HUDEP-2 (cell line): Measurements from ENCODE around the gene ISYNA1.

ENCODE experiments used
- DNase-seq, 76 experiments: peaks; one replicate each; lab custom pipeline; 2025; ENCODE audit not compliant: unreplicated experiment in 76 of 76; lab: John Stamatoyannopoulos, UW

Gene ISYNA1

DNA sequence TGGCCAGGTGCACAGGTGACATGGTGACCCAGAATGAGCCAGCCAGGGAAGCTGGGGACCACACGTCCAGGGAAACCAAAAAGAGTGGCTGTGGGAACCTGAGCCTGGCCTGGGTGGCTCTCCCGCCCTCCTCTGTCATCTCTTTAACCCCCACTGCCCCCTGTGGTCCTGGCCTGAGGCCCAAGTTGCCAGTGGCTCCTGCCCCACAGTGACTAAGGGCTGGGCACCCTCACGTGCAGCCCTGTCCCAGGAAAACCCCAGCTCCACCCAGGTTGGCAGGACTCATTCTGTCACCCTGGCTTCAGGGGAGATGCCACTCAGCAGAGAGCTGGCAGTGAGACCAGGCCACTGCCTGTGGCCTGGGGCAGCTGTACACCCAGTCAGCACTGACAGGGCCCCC, 30.6 kb upstream of the ISYNA1 start:
- DNase-seq: peak in 54 of 76 experiments; percentile 12 to 69 (median 42)

- peak in 1 of 76 experiments; percentile 28 for DNase-seq
Observed at GRCh38 chr19:18467978-18468377, 30.0 kb upstream of the ISYNA1 start.

DNA sequence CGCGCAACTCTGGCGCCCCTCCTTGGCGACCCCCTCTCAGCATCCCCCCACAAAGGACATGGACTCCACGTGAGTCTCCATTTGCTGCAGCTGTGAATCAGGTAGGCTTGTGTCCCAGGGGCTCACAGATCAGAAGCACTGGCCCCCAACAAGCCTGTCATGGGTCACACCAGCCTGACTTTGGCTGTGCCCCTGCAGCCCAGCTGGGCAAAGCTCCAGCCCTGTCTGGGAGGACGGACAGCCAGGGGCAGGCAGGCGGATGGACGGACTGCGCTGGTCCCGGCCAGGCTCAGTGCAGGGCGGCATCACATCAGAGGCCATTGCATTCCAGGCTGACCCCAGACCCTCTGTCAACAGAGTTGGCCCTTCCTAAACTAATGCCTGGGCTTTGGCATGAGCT, 28.4 kb upstream of the ISYNA1 start:
- DNase-seq: no peak

GRCh38 chr19:18465964-18466339, 28.0 kb upstream of the ISYNA1 start:
- DNase-seq: no peak

GRCh38 chr19:18465214-18465963, 27.5 kb upstream of the ISYNA1 start:
- DNase-seq: no peak

DNA sequence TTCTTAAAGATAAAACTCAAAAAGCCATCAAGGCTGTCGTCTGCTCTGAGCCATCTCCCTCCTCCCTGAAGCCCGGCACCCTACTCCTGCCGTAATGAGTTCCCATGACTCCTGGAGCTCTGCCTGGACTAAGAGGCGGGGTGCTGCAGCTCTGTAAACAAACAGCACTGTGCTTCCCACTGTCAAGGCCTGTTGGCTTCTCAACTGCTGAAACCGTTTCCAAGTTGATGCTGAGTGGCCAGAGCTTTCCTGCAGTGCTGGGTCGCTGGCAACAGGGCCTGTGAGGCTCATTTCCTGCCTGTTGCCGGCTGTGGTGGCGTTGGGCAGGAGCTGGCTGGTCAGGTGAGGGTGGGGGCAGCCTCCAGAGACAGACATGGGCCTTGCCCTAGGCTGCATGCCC, 26.7 kb upstream of the ISYNA1 start:
- DNase-seq: no peak

DNA sequence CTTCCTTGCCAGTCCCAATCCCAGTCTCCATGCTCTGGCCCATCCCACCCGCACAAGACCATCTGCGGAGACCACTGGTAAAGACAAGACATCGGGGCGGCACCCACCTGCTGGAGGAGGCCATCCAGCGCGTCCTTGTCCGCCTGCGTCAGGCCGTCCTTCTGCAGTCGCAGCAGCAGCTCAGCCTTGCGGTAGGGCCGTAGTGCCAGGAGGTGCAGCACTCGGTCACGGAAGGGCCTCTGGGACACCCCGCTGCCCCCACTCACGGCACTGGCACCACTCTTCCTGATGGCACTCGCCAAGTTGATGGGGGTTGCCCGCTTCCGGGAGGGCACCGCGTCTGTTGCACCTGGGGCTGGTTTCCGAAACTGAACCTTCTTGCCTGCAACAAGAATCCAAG, 23.5 kb upstream of the ISYNA1 start:
- DNase-seq: no peak

DNA sequence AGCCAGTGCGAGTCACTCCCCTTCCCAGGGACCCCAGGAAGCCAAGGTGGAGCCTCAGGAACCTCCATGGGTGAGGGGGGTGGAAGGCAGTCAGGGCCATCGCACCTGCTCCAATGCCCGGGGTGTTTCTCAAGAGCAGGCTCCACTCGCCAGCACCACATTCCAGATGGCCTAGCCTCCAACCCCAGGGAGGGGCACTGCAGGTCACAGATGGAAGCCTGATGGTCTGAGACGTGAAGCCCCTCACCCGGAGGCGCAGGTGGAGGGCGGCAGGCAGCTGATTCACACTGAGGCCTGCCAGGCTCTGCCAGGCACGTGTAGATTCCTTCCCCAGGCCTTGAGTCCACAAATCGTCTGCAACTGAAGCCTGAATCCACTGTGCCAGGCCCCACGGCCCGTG, 23.0 kb upstream of the ISYNA1 start:
- DNase-seq: no peak

- DNase-seq: no peak
Observed at GRCh38 chr19:18457483-18458331, 19.8 kb upstream of the ISYNA1 start.

GRCh38 chr19:18456974-18457373, 19.0 kb upstream of the ISYNA1 start:
- no peak for DNase-seq

GRCh38 chr19:18456279-18456678, 18.3 kb upstream of the ISYNA1 start:
- no peak for DNase-seq

DNA sequence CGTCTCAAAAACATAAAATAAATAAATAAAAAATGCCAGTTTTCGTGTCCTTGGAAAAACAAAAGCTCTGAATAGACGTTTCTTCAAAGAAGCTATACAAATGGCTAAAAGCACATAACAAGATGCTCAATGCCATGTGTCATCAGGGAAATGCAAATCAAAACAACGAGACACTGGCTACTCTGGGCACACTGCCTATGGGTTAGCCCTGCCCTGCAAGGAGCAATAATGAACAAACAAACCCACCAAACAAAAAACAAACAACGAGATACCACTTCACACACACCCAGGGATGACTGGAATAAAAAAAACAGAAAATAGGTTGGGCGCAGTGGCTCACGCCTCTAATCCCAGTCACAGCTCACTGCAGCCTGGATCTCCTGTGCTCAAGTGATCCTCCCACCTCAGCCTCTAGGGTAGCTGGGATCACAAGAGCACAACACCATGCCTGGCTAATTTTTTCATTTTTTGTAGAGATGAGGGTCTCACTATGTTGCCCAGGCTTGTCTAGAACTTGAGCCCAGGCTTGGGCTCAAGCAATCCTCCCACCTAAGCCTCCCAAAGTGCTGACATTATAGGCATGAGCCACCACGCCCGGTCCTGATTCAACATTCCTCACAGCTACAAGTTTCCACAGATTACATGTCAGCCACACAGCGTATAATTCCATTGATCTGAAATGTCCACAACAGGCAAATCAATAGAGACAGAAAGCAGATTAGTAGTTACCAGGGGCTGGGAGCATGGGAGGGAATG, 15.5 kb upstream of the ISYNA1 start:
- DNase-seq: no peak

DNA sequence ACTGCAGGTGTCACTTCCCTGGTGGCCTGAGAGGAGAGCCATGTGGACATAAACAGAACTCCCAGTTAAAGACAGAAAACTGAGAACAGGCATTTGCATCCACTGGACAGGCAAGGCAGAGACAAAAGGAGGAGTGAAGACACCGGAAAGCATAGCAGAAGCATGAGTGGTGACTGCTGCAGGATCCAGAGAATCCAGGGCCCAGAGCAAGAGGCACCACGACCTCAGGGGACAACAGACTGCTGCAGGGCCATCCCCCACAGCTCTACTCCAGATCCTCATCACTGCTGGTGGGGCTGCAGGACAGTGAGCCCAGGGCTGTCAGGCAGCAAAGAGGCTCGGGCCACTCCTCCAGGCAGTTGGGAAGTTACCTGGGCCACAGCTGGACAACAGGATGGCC, 14.5 kb upstream of the ISYNA1 start:
- DNase-seq: no peak

DNA sequence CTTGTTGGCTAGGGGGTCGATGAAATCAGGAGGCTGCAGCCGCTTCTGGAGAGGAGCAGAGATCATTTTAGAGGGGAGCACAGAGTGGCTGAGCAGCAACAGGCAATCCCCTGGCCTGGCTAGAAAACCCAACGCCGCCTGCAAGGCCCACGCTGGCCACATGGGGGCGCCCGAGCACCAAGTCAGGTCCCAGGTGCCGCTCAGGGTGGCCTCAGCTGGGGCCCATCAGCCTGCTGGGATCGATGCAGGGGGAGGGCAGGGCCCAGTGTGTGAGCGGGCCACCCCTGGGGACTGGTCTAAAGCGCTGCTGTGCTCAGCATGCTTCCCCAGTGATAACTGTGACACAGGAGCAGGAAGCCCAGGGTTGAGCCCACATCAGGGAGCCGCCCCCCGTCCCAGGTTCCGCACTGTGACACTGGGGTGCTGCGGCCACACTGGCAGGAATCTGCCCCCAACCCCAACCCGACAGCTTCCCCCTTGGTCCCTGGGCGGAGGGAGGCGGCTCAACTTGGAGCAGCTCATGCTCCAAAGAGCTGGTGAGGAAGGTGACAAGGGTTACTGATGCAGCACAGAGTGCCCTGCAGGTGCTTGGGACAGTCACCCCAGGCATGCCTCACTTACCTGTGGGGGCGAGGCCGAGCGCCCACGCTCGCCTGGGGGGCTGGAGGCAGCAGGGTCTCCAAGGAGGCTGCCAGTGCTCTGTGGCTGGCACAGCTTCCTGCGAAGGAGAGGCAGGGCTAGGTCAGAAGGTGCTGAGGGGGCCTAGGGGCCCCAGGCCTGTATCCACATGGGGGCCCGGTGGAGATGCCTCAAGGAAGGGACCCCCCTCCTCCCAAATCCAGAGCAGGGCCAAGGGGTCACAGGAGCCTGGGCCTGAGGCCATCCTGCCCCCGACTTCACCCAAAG, 13.3 kb upstream of the ISYNA1 start:
- peak in 70 of 76 experiments; percentile 13 to 98 (median 82) for DNase-seq

GRCh38 chr19:18450021-18450930, 12.3 kb upstream of the ISYNA1 start:
- no peak for DNase-seq

DNA sequence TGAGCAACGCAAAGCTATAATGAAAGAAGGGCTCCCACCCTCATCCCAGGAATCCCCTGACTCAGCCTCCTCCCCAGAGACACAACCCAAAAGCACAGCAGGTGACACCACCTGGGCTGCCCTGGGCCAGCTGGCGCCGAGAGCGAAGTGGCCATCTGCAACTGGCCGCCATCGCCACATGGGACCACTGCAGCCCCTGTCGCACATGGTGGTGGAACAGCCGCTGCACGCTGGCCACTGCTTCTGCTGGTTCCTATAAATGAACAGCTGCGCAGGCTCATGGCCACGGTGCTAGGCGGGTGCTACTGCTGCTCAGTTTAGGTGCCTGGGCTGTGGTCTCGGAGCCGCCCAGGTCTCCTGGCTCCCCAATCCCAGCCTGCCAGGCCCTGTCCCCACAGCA, 11.6 kb upstream of the ISYNA1 start:
- DNase-seq: no peak

DNA sequence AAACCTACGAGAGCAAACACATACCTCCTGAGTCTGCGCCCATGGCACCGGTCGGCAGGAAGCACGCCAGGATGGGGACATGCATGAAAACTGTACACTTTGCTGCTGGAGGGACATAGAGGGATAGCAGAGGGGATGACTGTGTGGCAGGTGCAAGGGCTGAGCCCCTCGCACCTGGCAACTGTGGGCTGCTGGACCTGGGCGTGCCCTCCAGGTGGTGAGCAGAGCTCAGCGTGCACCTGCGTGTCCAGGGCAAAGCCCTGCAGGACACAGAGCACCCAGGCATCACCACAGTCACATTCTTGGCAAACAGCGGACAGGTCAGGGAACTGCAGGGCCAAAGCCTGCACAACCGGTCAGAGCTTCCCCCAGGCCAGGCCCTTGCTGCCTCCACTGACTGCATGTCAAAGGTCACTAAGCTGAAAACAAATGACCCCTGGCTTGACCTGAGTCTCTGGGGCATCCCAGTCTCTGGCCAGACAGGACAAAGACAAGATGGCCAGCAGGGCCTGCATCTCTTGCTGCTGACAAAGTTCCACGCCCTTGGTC, 9.0 kb upstream of the ISYNA1 start:
- DNase-seq: no peak

- no peak for DNase-seq
Observed at GRCh38 chr19:18446145-18446810, 8.3 kb upstream of the ISYNA1 start.
